GM18873 (cell line): Measurements from ENCODE around the gene TCF7L2.

Experiments
- ATAC-seq: cut with Tn5 transposase; IDR thresholded peaks from one replicate; pipeline ENCODE4 v1.9.1; 2021; ENCODE audit warnings: mild to moderate bottlenecking, moderate library complexity, moderate number of reproducible peaks; ENCODE audit not compliant: unreplicated experiment, low FRiP score

TCF7L2 gene

GRCh38 chr10:113041324-113041723 lies 91.3 kb downstream of the TCF7L2 start:
- no peak for ATAC-seq

GRCh38 chr10:113041841-113042750 lies 92.0 kb downstream of the TCF7L2 start:
- no peak for ATAC-seq

GRCh38 chr10:113042868-113043267 lies 92.8 kb downstream of the TCF7L2 start:
- ATAC-seq: no peak

GRCh38 chr10:113044016-113044755 lies 94.1 kb downstream of the TCF7L2 start:
- no peak for ATAC-seq

- ATAC-seq: no peak
Measured at GRCh38 chr10:113045147-113046055, 95.4 kb downstream of the TCF7L2 start.

- ATAC-seq: no peak
Measured at GRCh38 chr10:113047151-113047550, 97.1 kb downstream of the TCF7L2 start.

GRCh38 chr10:113047605-113047962 lies 97.5 kb downstream of the TCF7L2 start:
- ATAC-seq: no peak

- ATAC-seq: no peak
Measured at GRCh38 chr10:113047963-113048781, 98.1 kb downstream of the TCF7L2 start.

- no peak for ATAC-seq
Measured at GRCh38 chr10:113049881-113050280, 99.8 kb downstream of the TCF7L2 start.

- no peak for ATAC-seq
Measured at GRCh38 chr10:113052076-113052830, 102.2 kb downstream of the TCF7L2 start.

- ATAC-seq: no peak
Measured at GRCh38 chr10:113053091-113053490, 103.0 kb downstream of the TCF7L2 start.

GRCh38 chr10:113053881-113054280 lies 103.8 kb downstream of the TCF7L2 start:
- no peak for ATAC-seq

- ATAC-seq: no peak
Measured at GRCh38 chr10:113055458-113055857, 105.4 kb downstream of the TCF7L2 start.

- no peak for ATAC-seq
Measured at GRCh38 chr10:113056030-113056429, 106.0 kb downstream of the TCF7L2 start.

GRCh38 chr10:113056441-113057021 lies 106.5 kb downstream of the TCF7L2 start:
- no peak for ATAC-seq

- no peak for ATAC-seq
Measured at GRCh38 chr10:113057948-113058522, 108.0 kb downstream of the TCF7L2 start.

- ATAC-seq: no peak
Measured at GRCh38 chr10:113058523-113059370, 108.7 kb downstream of the TCF7L2 start.
